GM18520 (cell line): ENCODE data around the gene STARD7.
"Not testable (repeated sequence)": the region's sequence is repeated elsewhere in the genome, so short reads cannot be mapped to it uniquely, and the experiment has no call there.

Experiments used
- ATAC-seq: cut with Tn5 transposase; IDR thresholded peaks from one replicate; pipeline ENCODE4 v1.9.1; 2021; ENCODE audit not compliant: unreplicated experiment

Gene STARD7

DNA sequence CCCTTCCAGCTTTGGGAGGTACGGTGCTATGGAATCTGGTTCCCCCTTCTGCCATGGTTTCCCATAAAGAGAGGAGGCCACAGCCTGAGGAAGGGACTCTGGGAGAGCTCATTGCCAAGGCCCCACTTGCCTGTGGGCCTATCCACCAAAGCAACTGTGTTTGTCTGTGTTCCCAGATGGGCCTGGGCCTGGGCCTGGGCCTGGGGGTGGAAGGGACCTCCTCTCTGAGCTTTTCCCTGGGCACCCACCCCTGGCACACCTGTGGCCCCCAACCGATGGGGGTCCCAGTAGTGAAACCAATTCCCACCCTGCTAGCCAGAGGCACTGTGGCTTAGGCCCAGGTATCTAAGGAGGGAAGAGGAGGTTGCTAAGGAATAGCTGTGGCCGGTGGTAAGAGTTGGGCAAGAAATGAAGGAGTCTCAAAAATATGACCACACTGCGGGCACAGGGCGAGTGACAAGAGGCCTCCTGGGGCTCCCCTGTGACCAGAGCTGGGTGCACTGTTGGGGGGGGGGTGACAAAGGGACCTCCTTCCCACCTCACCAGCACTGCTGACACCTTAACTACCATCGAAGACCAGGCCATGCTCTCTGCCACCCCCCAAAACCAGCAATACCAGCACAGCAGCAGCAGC, 58.5 kb downstream of the STARD7 start:
- no peak for ATAC-seq

DNA sequence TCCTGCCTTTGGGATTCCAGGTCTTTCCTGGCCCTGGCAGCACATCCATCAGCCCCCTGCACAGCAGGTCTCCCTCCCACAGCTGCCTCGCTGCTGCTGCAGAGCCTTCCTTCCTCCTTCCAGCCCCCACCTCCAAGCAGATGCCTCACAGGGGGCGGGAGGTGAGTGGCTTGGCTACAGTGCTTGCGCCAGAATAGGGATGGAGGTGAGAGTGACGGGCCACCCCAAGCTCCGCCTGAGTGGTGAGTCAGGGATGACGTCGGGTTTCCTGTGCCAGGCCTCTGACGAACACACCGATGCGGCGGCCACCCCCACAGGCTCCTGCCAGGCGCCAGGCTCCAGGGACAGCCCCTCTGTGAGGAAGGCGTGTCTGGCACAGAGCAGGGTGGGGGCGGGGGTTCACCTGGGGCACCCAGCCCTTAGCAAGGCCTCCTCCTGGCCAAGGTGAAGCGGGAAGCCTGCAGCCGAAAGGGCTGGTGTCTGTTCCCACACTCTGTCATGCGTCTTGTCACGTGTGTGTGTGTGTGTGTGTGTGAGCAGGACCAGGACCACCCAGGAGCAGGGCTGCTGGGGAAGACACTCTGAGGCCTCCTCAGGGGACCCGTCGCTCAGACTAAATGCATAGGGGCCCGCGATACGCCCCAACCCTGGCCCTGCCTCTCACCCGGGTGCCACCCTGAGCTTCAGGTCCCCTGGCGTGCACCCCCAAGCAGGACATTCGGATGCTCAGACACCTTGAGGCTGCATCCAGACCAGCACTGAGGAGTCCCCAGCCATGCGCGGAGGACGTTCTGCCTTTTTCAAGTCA, 60.0 kb downstream of the STARD7 start:
- ATAC-seq, result peak; percentile 29

DNA sequence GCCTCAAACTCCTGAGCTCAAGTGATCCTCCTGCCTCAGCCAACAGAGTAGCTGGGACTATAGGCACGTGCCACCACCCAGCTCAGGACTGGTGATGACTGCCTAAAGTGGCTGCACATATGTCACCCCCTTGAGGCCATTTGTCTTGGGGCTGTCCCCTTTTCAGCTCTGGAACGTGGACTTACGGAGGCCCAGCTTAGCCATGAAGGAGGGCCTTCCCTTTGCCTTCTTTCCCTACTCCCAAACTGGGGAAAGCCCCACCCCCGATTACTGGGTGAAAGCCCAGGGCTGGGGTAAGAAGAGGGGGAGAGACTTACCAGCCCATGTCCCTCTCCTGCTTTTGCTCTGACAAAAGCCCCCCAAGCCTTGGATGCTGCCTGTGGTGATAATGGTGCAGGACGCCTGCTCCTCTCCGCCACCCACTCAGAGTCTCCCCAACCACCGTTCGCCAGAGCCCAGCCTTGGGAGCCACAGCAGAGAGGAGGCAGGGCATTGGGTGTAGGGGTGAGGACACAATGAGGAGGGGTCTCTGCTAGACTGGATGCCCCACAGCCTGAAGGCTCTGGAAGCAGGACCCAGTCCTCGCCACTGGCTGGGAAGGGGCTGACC, 60.9 kb downstream of the STARD7 start:
- ATAC-seq, result no peak

DNA sequence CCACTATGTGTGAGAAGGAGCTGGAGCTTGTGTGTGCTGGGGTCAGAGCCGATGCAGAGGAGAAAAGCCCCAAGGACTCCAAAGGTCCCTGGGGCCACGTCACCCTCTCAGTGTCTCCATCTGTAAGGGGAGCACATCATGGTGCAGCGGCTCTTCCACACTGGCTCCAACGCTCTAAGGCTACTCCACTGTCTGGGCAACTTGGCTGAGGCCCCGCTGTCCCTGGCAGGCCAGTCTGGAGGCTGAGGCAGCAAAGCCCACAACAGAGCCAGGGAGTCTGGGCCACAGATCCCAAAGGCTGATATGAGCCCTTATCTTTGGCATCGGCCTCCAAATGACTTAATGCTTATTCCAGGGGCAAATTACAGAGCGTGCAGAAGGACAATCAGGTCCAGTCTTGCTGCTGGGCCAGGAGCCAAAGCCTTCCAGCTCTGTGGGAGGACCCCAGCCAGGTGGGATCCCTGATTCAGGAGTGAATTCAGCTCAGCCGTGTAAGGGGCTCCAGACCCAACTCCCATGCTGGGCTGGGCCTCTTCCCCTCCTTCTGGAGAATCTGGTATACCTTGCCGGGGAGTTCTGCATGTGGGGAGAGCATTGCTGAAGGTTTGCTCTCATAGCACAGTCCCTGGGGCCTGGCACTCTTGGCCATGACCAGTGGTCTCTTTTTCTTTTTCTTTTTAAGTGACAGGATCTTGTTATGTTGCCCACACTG, 61.6 kb downstream of the STARD7 start:
- no peak for ATAC-seq

DNA sequence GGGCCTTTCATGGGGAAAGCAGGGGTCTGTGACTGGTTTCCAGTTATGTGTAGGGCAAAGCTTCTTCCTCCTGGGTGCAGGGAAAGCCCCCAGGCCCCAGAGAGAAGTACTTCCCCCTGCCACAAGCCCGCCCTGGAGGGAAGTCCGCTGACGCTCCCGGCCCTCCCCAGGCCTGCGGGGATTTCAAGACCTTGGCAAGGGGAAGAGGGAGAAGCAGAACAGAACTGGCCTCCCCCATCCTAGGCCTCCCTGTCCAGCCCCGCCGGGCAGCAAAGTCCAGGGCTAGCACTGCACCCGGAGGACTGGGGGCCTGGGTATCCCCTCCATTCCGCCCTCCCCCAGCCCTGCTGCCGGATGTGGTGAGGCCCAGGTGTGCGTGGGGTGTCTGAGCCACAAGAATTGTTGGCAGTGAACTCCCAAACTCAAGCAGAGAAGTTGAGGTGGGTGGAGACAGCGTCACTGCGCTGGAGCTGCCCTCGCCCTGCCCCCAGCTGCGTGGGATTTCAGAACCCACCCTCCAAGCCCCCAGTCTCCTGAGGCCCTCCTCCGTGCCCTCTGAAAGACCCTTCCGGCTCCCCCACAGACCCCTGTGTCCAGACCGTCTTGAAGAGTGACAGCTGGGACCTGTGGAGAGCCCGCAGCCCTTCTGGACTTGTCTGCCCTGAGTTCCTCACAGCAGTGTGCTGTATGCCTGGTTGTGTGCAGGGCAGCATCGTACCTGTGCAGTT, 62.3 kb downstream of the STARD7 start:
- ATAC-seq, result peak; percentile 15

DNA sequence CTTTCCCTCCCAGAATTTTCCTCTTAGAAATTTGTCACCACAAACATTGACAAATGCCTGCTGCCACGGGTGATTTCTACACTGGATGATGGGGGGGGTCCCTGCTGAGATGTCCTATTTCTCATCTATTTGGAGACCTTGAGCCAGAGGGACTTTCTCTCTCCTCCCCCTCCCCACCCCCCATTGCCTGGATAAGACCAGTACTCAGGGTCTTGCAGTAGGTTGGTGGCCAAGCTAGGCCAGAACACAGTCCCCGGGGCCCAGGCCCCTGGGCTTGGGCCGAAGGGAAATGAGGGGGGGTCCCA, 62.8 kb downstream of the STARD7 start:
- no peak for ATAC-seq

DNA sequence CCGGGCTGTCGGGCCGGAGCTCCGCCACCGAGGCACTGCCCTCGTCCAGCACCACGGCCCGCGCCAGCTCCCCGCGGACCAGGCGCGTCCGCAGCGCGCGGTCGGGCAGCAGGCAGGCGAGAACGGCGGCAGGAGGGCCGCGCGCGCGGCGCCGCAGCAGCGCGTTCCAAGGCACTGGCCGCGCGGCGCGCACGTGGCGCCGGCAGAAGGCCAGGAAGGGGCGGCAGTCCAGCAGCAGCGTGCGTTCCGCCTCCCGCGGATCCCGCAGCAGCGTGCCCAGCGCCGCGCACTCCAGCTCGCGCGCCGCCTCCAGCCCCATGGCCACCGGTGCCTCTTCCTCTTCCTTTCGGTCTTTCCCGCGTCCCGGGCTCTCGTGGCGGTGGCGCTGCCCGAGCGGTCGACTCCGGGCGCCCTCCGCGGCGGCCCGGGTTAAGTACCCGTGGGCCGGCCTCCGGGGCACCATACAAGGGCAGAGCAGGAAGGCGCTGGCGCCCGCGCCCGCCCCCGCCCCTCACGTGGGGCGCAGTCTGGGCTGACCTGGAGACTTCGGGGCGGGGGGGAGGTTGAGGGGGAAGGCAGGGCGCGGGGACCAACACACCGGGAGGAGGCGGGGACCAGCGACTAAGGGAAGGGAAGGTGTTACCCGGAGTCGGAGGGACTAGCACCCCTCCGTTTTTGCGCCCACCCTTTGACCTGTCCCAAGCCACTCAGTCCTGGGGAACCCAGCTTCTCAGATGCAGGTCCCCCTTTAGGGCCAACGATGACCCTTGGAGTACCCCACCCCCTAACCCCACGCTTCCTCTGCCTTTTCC, 63.4 kb downstream of the STARD7 start, which contains the start of gene DUSP2:
Gene DUSP2 (minus strand): TSS at position 405 of the 812 bp plus-strand sequence. CDS start 86 bp downstream, at position 319.
- peak; percentile 38 for ATAC-seq

DNA sequence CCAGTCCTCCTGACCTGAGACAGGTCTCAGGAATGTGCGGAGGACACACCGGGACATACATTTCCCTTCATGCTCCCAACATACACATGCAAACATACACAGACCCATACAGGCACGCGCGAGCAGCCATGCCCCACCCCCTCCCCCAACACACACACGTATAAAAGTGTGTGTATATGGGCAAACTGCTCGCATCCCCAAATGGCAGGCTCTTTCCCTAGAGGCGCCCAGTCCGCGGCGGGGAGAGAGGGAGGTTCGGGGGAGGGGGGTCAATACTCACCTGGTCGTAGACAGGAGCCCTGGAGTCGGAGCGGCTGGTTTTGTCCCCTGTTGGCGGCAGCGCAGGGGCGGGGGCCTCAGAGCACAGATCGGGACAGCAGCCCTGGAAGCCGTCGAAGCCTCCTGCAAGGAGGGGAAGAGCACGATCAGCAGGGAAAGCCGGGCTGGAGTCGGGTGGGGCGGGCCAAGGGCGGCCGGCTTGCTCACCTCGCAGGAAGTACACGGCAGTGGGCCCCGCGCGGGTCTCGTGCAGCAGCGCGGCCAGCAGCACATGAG, 64.1 kb downstream of the STARD7 start:
- no peak for ATAC-seq

DNA sequence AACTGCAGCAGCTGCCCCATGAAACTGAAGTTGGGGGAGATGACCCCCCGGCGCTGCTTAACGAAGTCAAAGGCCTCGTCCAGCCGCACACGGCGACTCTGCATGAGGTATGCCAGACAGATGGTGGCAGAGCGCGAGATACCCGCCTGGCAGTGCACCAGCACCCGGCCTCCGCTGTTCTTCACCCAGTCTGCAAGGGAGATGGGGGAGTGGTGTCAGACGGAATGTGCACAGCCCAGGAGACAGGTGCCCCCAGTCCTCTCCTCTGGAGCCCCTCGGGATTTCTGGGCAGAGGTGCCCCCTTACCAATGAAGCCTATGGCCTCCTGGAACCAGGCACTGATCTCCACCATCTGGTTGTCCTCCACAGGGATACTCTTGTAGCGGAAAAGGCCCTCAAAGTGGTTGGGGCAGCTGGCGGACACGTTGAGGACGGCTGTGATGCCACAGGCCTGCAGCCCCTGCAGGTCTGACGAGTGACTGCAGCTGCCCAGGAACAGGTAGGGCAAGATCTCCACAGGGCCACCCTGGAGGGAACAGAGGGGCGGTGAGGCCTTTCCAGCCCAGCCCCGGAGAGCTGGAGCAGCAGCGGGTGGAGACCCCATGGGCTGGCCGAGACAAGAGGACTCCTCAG, 64.7 kb downstream of the STARD7 start:
- ATAC-seq, result no peak

DNA sequence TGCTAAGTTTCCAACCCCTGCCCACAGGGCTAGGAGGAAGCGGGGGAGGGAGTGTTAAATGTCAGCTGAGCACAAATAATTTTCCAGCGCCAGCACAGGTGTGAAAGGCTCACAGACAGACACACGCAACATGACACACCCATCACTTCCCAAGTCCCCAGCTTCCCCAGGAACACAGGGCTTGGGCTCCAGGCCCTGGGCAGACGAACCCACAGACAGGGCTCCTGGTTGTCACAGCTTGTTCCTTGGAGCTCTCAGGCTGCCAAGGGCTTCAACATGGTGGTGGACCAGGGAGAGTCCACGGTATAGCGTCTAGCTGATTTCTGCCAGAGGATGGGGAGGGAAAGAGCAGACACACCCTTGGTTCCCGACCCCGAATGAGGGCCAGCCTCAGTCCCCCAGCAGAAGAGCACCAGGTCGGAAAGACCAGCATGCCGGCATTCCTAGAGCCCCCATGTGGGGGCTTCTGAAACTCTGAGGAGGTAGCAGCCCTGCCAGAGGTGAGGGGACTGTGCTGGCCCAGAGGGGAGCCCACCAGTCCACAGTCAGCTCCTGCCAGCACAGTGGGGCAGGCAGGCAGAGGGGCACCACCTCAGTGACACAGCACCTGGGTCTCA, 65.3 kb downstream of the STARD7 start:
- ATAC-seq, result no peak

DNA sequence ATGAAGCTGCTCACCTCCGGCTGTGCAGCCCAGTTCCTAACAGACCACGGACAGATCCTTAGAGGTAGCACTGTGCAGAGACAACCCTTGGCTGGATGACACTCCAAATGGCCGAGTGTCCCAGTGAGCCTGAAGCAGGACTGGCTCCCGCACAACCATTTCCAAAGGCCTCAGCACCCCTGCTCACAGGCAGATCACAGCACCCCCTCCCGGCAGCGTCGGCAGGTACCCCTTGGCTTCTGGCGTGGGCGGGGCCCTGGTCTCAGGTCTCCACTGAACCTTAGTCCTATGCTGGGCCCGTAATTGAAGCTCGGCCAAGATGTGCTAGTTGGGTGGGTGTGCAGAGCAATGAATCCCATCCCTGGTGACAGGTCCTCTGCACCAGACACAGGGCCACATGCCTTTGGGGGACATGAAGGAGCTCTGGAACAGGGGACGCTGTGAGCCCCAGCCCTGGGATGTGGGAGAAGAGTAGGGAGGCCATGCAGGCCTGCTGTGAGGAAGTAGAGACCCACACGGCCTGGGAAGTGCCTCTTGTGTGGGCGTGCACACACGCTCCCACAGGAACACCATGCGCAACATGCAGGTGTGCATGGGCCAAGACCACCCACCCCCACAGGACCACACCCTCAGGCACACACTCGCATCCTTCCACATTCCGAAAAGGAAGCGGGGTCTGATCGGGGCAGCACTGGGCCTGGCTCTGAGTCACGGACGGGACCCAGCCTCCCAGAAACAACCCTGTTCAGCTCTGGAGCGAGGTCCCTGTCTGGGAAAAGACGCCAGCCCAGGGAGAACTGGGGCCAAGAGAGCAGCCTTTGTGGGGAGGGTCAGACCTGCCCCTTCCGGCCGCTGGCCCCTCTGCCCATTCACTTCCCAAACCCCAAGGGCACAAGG, 66.2 kb downstream of the STARD7 start:
- no peak for ATAC-seq

DNA sequence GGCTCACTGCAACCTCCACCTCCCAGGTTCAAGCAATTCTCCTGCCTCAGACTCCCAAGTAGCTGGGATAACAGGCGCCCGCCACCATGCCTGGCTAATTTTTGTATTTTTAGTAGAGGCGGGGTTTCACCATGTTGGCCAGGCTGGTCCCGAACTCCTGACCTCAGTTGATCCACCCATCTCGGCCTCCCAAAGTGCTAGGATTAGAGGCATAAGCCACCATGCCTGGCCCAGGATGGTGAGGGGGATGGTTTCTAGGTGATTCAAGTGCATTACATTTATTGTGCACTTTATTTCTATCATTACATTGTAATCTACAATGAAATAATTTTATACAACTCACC, 67.0 kb downstream of the STARD7 start:
- not testable (repeated sequence) for ATAC-seq

DNA sequence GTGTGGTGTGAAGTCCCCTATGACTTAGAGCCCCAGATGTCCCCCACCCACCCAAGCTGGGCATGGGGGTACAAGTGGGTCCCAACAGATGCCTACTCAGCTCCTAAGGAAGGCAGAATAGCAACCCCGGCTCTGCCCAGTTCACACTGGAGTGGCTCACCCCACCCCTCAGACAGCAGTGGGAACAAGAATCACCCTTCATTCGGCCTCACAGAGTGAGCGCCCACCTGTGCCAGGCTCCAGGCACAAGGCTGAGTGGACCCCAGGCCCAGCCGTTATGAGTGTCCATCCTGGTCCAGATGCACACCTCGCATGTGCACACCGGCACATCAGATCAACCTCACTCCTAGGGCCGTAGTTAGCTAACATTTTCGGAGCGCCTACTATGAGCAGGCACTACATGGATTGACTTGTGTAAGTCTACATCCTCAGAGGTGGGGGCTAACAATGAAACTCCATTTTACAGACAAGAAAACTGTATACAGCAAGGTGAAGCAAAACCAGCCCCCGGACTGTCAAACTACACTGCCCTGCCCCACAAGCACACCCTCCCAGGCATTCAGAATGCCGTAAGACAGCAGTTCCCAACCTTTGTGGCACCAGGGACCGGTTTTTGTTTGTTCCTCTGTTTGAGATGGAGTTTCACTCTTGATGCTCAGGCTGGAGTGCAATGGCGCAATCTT, 67.5 kb downstream of the STARD7 start:
- ATAC-seq, result no peak

DNA sequence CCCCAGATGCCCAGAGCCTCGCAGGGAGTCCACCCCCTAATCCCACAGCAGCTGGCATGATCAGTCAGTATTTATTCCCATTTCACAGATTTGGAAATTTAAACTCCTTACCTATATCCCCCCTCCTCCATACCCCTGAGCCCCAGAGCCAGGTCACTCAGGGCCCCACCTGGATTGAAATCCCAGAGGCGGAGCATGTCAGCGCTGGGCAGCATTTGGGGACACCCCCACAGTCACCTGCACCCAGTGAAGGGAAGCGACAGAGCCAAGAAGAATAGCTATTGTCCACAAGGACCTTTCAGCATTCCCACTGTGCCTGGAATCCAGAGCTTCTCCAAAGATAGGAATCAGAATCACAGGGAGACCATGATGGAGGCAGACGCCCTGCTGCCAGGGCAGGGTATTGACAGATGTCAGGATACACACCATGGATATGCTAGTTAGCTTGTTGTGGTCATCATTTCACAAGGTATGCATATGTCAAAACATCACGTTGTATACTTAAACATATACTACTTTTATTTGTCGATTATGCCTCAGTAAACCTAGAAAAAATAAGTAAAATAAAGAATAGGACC, 69.4 kb downstream of the STARD7 start:
- ATAC-seq, result no peak

DNA sequence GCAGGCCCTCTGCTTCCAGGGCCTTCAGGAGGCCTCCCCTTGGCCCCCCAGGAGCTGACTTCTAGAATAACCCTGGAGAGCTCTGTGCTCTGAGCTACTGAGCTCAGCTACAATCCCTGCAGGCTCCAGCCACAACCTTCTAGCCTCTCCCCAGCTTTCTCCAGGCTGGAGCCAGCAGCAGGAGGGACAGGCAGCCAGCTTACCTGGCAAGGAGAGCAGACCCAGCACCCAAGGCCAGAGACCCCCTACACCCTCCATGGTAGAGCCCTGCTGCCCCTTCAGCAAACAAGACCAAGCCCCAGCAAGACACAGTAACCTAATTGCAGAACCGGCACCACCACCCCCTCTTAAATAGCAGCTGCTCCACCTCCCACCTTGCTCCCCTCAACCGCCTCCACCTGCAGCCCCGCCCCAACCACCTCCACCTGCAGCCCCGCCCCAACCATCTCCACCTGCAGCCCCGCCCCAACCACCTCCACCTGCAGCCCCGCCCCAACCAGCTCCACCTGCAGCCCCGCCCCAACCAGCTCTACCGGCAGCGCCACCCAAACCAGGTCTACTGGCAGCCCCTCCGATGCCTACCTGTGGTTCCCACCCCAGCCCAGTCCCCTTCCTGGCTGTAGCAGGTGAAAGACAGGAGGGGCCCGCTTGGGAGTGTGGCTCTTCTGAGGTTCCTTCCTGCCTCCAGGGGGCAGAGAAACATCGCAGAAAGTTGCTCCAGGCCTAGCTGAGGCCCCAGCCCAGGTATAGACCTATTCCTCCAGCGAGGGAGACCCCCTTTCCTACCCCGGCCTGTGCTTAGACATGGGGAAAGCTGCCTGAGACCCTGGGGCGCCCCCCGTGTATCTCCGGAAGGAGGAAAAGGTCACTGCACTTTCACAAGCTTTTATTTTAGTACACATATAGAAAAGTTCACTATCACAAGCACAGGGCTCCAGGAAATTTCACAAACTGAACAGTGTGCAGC, 70.2 kb downstream of the STARD7 start, which contains the start of gene ASTL:
Gene ASTL (minus strand): TSS at position 324 of the 967 bp plus-strand sequence. CDS start 66 bp downstream, at position 258.
- ATAC-seq, result no peak
